NCI-H345 treated with DMSO at 0.1 percent for 48 hours (cell line): ENCODE results near the gene TSEN54.
A peak's percentile ranks its signal among the peaks of the same experiment; 100 is the strongest.

Experiments used
- DNase-seq: peaks from one replicate; lab custom pipeline; 2025; ENCODE audit not compliant: unreplicated experiment; lab: John Stamatoyannopoulos, UW

Gene TSEN54

GRCh38 chr17:75542728-75543336 lies 26.5 kb downstream of the TSEN54 start:
- no peak for DNase-seq

GRCh38 chr17:75544250-75544649 lies 27.9 kb downstream of the TSEN54 start:
- no peak for DNase-seq

- no peak for DNase-seq
Observed at GRCh38 chr17:75546181-75546580, 29.9 kb downstream of the TSEN54 start.

- DNase-seq = no peak
Observed at GRCh38 chr17:75547091-75547490, 30.8 kb downstream of the TSEN54 start.

- DNase-seq = no peak
Observed at GRCh38 chr17:75548813-75549212, 32.5 kb downstream of the TSEN54 start.

- peak; percentile 91 for DNase-seq
Observed at GRCh38 chr17:75549246-75550138, 33.2 kb downstream of the TSEN54 start.

- DNase-seq = no peak
Observed at GRCh38 chr17:75550139-75550465, 33.8 kb downstream of the TSEN54 start.

- DNase-seq = no peak
Observed at GRCh38 chr17:75551266-75551665, 34.9 kb downstream of the TSEN54 start.

GRCh38 chr17:75552425-75553294 lies 36.3 kb downstream of the TSEN54 start:
- no peak for DNase-seq

GRCh38 chr17:75553295-75554110 lies 37.2 kb downstream of the TSEN54 start:
- no peak for DNase-seq

- DNase-seq = no peak
Observed at GRCh38 chr17:75555679-75556153, 39.4 kb downstream of the TSEN54 start.

GRCh38 chr17:75557075-75557851 lies 40.9 kb downstream of the TSEN54 start:
- DNase-seq = no peak

GRCh38 chr17:75557852-75558665 lies 41.7 kb downstream of the TSEN54 start:
- no peak for DNase-seq

- no peak for DNase-seq
Observed at GRCh38 chr17:75558666-75559530, 42.6 kb downstream of the TSEN54 start.

- no peak for DNase-seq
Observed at GRCh38 chr17:75559958-75560533, 43.7 kb downstream of the TSEN54 start.

GRCh38 chr17:75561927-75562603 lies 45.7 kb downstream of the TSEN54 start:
- no peak for DNase-seq

- DNase-seq = no peak
Observed at GRCh38 chr17:75563063-75563758, 46.9 kb downstream of the TSEN54 start.
